ENCODE results near the gene IFT52. TPM values are rescaled to one million over a fixed set of nuclear protein-coding genes. Genes with fewer than 3 reads are reported as not detected.

Gene IFT52
- total and polyA plus RNA-seq, 2 of the 8 experiments (the other 6 are each of a cell fraction or from before 2014, with no cell fraction given), result 35.6 to 40.4 TPM

DNA sequence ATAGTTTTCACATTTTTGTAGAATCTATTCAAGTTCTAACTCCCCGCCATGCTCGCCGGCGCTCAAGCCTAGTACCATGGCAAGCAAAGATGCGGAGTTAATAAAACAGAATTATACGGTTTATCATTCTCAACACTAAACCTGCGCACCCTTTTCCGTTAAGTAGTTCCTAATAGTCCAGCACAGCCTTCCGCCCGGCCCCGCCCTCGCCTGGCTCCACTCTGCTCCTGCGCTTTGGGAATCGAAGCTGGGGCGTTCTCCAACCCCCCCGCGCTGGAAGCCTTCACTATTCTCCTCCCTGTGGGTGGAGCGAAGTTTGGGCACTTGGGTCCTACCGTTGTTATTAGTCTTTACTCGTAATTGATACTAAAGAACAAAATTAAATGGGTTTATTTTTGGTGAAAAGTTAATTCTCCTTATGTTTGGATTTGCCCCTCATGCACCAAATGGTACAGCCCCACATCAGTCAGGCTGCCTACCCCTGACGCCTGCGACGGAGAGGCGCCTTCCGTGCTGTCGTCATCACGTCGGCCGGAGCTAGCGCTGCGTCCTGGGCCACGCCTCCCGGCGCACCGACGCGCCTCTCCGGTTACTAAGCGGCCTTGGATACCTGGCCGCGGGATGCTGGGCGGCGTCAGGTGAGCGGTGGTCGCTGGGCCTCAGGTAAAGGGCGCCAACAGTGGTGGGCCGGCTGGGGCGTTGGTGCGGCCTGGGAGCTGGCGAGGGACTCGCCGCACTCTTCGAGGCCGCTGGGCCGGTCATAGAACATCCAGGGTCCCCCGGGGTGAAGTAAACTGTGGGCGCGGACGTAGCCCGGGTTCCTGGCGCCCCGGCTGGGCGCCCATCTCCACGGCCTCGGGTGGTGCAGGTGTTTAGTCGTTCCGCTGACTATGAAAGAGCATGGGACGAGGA, at the start of gene IFT52 (continued):
- TF ChIP-seq SAP30 (IDR thresholded peaks at IDR 0.05; ENCODE audit: insufficient read depth, insufficient replicate concordance, low read length) (no peak), RFX5 (IDR thresholded peaks at IDR 0.05; ENCODE audit: borderline replicate concordance, low read depth, low read length) (no peak), KDM4A (IDR thresholded peaks at IDR 0.05; ENCODE audit: low read depth, low read length, severe bottlenecking) (peak; percentile 45), HDAC2 (IDR thresholded peaks at IDR 0.05; ENCODE audit: borderline replicate concordance in 1 of 2, low read depth in 2 of 2, low read length in 2 of 2) (no peak), ASH2L (IDR thresholded peaks at IDR 0.05; ENCODE audit: low read length) (peak; percentile 78), SUZ12 (IDR thresholded peaks at IDR 0.05; ENCODE audit: low read length) (no peak), NANOG (IDR thresholded peaks at IDR 0.05; ENCODE audit: insufficient read depth, low read depth, low read length, poor library complexity, severe bottlenecking) (no peak), GTF2F1 (IDR thresholded peaks at IDR 0.05; ENCODE audit: borderline replicate concordance, low read depth, low read length) (no peak), FOSL1 (IDR thresholded peaks at IDR 0.05; ENCODE audit: insufficient read depth, low read depth, low read length) (no peak), CHD2 (IDR thresholded peaks at IDR 0.05; ENCODE audit: low read length) (no peak; the same call in 1 of the 2 replicates), RNF2 (IDR thresholded peaks at IDR 0.05; ENCODE audit: borderline replicate concordance, low read depth, low read length, missing control alignments, poor library complexity, severe bottlenecking) (no peak), USF2 (IDR thresholded peaks at IDR 0.05; ENCODE audit: low read length) (no peak), YY1 (IDR thresholded peaks at IDR 0.05; ENCODE audit: low read depth, low read length) (no peak), ZNF274 (IDR thresholded peaks at IDR 0.05; ENCODE audit: borderline replicate concordance, extremely low read depth, low read length) (no peak), CHD1 (IDR thresholded peaks at IDR 0.05; ENCODE audit: low read depth, low read length) (peak; percentile 93), EP300 (IDR thresholded peaks at IDR 0.05; ENCODE audit: borderline replicate concordance in 1 of 2, low read depth in 2 of 2, low read length in 2 of 2) (peak in 1 of 2 experiments; percentile 96; a peak in 2 of 3 replicates)
- TF ChIP-seq, protein P1, sequence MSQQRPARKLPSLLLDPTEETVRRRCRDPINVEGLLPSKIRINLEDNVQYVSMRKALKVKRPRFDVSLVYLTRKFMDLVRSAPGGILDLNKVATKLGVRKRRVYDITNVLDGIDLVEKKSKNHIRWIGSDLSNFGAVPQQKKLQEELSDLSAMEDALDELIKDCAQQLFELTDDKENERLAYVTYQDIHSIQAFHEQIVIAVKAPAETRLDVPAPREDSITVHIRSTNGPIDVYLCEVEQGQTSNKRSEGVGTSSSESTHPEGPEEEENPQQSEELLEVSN (IDR thresholded peaks at IDR 0.05), result peak; percentile 68
- TF ChIP-seq, protein P2, sequence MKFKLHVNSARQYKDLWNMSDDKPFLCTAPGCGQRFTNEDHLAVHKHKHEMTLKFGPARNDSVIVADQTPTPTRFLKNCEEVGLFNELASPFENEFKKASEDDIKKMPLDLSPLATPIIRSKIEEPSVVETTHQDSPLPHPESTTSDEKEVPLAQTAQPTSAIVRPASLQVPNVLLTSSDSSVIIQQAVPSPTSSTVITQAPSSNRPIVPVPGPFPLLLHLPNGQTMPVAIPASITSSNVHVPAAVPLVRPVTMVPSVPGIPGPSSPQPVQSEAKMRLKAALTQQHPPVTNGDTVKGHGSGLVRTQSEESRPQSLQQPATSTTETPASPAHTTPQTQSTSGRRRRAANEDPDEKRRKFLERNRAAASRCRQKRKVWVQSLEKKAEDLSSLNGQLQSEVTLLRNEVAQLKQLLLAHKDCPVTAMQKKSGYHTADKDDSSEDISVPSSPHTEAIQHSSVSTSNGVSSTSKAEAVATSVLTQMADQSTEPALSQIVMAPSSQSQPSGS (IDR thresholded peaks at IDR 0.05; ENCODE audit: low read length), result 0 out of 2 replicates have a peak, but pooled peaks have one; percentile 32

All from H1 (cell line).